ENCODE measurements around the gene PITPNC1. TPM values are rescaled to one million over a fixed set of nuclear protein-coding genes. Genes with fewer than 3 reads are reported as not detected.

Gene PITPNC1
- total RNA-seq, 4 donors from 2014 or later: 1.6 to 6.0 (median 3.2) TPM

DNA sequence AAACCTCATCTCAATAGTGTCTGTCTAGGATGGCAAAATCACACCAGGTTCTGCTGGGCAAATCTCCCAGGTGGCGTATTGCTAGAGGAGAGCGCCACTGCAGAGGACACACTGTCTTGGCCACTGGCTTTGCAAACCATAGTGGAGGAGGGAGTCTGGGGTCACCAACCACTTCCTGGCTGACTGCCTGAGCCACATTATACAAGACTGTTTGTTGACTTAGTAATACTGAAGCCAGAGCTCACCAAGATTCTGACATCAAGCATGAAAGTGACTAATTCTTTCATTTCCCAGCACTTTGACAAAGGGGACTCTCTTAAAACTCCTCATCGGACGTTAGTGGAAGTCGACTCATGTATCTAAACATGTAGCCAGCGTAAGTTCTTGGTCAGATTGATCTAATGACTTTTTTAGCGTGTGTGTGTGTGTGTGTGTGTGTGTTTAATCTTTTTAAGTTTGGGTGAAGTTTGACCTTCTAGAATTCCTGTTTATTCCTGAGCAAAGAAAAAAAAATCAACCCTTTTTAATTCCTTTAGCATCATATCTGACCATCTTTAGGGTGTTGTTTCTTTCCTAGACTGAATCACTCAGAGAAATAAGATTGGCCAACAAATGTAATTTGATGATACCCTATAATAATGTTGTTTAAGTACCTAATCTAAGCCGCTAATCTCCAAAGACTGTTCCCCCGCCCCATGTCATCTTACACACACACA, 13.7 kb downstream of the PITPNC1 start:
- Histone ChIP-seq H3K36me3 (no peaks in the 10 kb centered on the region), H3K4me3 (no peak overlapping the region), H3K27me3 (no peaks in the 10 kb centered on the region), H3K4me1 (peaks cover 2% of the 10 kb centered on the region), H3K9me3 (no peaks in the 10 kb centered on the region), H3K27ac (peak overlapping the region; percentile 23)
- no peak for DNase-seq (ENCODE audit: low spot score in 2 of 2)
- WGBS: 74% methylated on average over 9 of the region's 9 CpGs
- TF ChIP-seq, protein P1, sequence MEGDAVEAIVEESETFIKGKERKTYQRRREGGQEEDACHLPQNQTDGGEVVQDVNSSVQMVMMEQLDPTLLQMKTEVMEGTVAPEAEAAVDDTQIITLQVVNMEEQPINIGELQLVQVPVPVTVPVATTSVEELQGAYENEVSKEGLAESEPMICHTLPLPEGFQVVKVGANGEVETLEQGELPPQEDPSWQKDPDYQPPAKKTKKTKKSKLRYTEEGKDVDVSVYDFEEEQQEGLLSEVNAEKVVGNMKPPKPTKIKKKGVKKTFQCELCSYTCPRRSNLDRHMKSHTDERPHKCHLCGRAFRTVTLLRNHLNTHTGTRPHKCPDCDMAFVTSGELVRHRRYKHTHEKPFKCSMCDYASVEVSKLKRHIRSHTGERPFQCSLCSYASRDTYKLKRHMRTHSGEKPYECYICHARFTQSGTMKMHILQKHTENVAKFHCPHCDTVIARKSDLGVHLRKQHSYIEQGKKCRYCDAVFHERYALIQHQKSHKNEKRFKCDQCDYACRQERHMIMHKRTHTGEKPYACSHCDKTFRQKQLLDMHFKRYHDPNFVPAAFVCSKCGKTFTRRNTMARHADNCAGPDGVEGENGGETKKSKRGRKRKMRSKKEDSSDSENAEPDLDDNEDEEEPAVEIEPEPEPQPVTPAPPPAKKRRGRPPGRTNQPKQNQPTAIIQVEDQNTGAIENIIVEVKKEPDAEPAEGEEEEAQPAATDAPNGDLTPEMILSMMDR (IDR thresholded peaks at IDR 0.05): no peak
- TF ChIP-seq POLR2AphosphoS5 (IDR thresholded peaks at IDR 0.05): no peak
- no peak for TF ChIP-seq EP300 (IDR thresholded peaks at IDR 0.05)
- TF ChIP-seq POLR2A (IDR thresholded peaks at IDR 0.05): no peak

DNA sequence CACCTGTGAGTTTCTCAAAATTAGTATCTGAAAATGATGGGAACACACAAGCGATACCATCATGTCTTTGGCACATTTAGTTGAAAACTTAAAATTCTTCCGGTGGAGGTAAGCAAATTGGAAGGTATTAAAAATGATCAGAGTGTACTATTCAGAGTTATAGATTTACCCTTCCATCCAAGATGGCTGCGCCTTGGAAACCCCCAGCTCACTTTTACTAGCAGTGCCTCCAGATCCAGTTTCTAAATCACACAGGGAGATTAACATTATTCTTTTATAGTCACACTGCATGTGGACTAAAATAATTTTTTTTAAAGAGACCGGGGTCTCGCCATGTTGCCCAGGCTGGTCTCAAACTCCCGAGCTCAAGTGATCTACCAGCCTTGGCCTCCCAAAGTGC, 15.0 kb downstream of the PITPNC1 start:
- Histone ChIP-seq H3K4me1 (peaks cover 2% of the 10 kb centered on the region), H3K9me3 (no peaks in the 10 kb centered on the region), H3K4me3 (no peak overlapping the region), H3K36me3 (no peaks in the 10 kb centered on the region), H3K27ac (no peak overlapping the region), H3K27me3 (no peaks in the 10 kb centered on the region)
- 94% methylated on average over 6 of the region's 6 CpGs for WGBS
- TF ChIP-seq EP300 (IDR thresholded peaks at IDR 0.05): no peak
- TF ChIP-seq, protein P1 (IDR thresholded peaks at IDR 0.05): no peak
- TF ChIP-seq POLR2A (IDR thresholded peaks at IDR 0.05): no peak
- no peak for TF ChIP-seq POLR2AphosphoS5 (IDR thresholded peaks at IDR 0.05)
- DNase-seq (ENCODE audit: low spot score in 2 of 2): no peak

DNA sequence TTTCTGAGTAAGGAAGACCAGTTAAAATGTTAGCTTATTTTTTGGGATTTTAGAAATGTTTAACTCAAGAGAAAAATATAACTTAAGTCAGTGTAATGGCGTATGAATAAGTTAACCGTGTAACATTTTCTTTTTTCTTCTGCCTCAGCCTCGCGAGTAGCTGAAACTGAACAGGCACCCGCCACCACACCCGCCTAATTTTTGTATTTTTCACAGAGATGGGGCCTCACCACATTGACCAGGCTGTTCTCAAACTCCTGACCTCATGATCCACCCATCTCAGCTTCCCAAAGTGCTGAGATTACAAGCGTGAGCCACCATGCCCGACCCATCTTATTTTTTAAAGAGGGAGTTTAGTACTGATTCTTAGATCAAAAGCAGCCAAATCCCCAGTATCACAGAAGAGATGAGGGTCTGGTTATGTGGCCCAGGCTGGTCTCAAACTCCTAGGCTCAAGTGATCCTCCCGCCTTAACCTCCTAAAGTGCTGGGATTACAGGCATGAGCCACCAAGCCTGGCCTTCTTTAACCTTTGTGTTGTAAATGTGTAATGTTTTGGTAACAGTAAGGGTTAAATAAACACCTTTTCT, 16.8 kb downstream of the PITPNC1 start:
- H3K4me3 ChIP-seq: no peak overlapping the region
- no peaks in the 10 kb centered on the region for H3K9me3 ChIP-seq
- DNase-seq (ENCODE audit: low spot score in 2 of 2): no peak
- H3K27ac ChIP-seq: no peak overlapping the region
- WGBS: 92% methylated on average over 9 of the region's 9 CpGs
- H3K27me3 ChIP-seq: no peaks in the 10 kb centered on the region
- H3K4me1 ChIP-seq: peaks cover 2% of the 10 kb centered on the region
- TF ChIP-seq POLR2A (IDR thresholded peaks at IDR 0.05): no peak
- no peak for TF ChIP-seq POLR2AphosphoS5 (IDR thresholded peaks at IDR 0.05)
- TF ChIP-seq EP300 (IDR thresholded peaks at IDR 0.05): no peak
- TF ChIP-seq, protein P1 (IDR thresholded peaks at IDR 0.05): no peak
- H3K36me3 ChIP-seq: no peaks in the 10 kb centered on the region

DNA sequence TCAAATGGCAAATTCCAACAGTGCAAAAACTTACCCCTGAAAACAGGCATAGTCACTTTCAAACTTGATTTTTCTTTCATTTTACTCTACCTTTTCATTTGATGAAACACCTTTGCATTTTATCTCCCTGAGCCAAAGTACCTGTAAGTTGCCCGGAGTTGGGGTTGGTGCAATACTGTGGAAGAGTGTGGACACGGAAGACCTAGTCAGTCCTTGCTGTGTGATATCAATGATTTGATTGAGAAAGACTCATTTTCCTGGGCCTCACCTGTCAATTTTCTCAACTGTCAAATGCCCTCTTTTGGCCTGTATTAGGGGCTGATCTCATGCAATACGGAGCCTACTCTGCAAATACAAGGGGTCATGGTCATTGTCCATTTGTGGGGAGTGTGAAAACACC, 22.6 kb downstream of the PITPNC1 start:
- no peak for DNase-seq (ENCODE audit: low spot score in 2 of 2)
- H3K27me3 ChIP-seq: no peaks in the 10 kb centered on the region
- 86% methylated on average over 3 of the region's 3 CpGs for WGBS
- H3K27ac ChIP-seq: no peak overlapping the region
- H3K9me3 ChIP-seq: no peaks in the 10 kb centered on the region
- no peaks in the 10 kb centered on the region for H3K4me1 ChIP-seq
- TF ChIP-seq POLR2A (IDR thresholded peaks at IDR 0.05) (no peak), POLR2AphosphoS5 (IDR thresholded peaks at IDR 0.05) (no peak), EP300 (IDR thresholded peaks at IDR 0.05) (no peak)
- TF ChIP-seq, protein P1 (IDR thresholded peaks at IDR 0.05): no peak
- no peaks in the 10 kb centered on the region for H3K36me3 ChIP-seq
- no peak overlapping the region for H3K4me3 ChIP-seq

DNA sequence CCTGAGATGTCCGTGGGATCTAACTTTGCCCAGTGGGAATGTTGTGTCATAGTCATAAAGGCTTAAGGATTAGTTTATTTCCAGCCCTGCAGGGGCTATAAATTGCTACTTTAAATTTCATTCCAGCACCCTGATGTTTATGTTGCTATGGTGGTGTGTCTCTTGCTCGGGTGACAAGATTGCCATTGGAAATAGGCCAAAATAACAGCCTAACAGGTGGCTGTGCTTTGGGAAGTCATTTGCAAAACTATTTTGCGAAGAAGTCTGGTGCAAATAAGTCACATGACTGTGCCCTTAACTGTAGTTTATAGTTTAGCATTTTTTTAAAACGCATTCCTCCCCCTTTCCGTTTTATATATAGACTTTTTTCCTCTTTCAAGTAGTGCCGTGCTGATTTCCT, 23.1 kb downstream of the PITPNC1 start:
- Histone ChIP-seq H3K4me3 (no peak overlapping the region), H3K36me3 (no peaks in the 10 kb centered on the region), H3K9me3 (no peaks in the 10 kb centered on the region), H3K4me1 (no peaks in the 10 kb centered on the region), H3K27me3 (no peaks in the 10 kb centered on the region), H3K27ac (no peak overlapping the region)
- no peak for DNase-seq (ENCODE audit: low spot score in 2 of 2)
- TF ChIP-seq, protein P1 (IDR thresholded peaks at IDR 0.05): no peak
- no peak for TF ChIP-seq POLR2A (IDR thresholded peaks at IDR 0.05)
- TF ChIP-seq POLR2AphosphoS5 (IDR thresholded peaks at IDR 0.05): no peak
- TF ChIP-seq EP300 (IDR thresholded peaks at IDR 0.05): no peak
- WGBS: 49% methylated on average over 6 of the region's 6 CpGs

Data from suprapubic skin (tissue), 4 donors.